SK-N-MC (cell line): Measurements from ENCODE around the gene HHAT.

Experiments used
- EZH2 ChIP-seq: fragments of 200-600 bp; sonication (generic); IDR thresholded peaks from one replicate; pipeline ENCODE4 v1.6.1; 2017; ENCODE audit warnings: antibody characterized with exemption
- FOXP2 ChIP-seq: optimal IDR thresholded peaks from 2 replicates; pipeline ENCODE3; 2011; ENCODE audit warnings: mild to moderate bottlenecking, moderate library complexity; ENCODE audit not compliant: insufficient read depth; ENCODE audit errors: extremely low read length, control extremely low read depth
- POLR2AphosphoS5 ChIP-seq: IDR thresholded peaks from 2 replicates; pipeline ENCODE4 v1.6.1; 2012; ENCODE audit warnings: mild to moderate bottlenecking, low read depth, low read length, borderline replicate concordance

GRCh38 chr1:210594605-210595004 is 265.9 kb downstream of the HHAT start:
- TF ChIP-seq POLR2AphosphoS5 = no peak
- no peak for TF ChIP-seq EZH2
- TF ChIP-seq FOXP2 = no peak
